IPS-NIHi7 (cell line): ENCODE results near the gene C20orf173.
"Not testable (repeated sequence)": the region's sequence is repeated elsewhere in the genome, so short reads cannot be mapped to it uniquely, and the experiment has no call there.

Source experiments
- DNase-seq: peaks from one replicate; pipeline ENCODE4 v3.0.0; 2012; ENCODE audit warnings: mixed read lengths; ENCODE audit errors: extremely low spot score

The C20orf173 gene

DNA sequence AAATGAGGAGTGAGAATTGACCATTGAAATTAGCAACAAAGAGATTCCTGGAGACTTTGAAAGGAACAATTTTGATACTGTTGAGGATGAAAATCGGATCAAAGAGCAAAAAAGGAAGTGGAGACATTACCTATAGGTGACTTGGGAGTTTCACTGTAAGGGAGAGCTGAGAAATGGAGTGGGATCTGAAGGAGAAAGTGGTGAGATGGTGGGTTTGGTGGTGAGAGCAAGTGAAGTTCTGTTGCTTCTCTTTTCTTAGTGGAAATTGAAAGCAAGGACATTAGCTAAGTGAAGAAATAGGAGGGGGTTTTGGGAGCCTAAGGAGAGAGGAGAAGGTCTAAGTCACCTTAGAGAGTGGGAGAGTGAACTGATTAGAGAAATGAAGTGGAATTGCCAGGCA lies 16.7 kb upstream of the C20orf173 start:
- DNase-seq: no peak

DNA sequence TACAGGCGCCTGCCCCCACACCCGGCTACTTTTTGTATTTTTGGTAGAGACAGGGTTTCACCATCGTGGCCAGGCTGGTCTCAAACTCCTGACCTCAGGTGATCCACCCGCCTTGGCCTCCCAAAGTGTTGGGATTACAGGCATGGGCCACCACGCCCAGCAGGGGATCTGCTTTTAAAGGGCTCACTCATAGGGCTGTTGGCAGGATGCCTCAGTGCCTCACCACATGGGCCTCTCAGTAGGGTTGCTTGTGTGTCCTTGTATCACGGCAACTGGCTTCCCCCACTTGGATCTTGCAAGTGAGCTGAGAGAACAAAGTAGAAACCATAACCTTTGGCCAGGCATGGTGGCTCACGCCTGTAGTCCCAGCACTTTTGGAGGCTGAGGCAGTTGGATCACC lies 15.5 kb upstream of the C20orf173 start:
- DNase-seq: not testable (repeated sequence)

DNA sequence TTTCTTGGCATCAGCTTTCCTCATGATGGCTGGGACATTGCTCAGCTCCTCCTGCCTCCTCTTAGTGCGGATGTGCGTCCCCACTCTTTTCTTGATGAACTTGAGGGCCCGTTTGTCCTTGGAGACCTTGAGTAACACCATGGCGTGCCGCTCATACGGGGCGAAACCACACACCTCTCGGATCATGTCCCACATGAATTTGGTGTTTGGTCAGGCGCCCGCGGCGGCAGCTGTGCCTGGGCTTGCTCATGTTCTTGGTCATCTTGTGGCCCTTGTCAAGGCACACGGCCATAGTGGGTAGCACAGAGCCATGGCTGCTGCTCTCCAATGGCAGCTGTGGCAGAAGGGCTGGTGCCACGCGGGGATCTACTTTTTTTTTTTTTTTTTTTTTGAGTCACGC lies 15.0 kb upstream of the C20orf173 start:
- no peak for DNase-seq

DNA sequence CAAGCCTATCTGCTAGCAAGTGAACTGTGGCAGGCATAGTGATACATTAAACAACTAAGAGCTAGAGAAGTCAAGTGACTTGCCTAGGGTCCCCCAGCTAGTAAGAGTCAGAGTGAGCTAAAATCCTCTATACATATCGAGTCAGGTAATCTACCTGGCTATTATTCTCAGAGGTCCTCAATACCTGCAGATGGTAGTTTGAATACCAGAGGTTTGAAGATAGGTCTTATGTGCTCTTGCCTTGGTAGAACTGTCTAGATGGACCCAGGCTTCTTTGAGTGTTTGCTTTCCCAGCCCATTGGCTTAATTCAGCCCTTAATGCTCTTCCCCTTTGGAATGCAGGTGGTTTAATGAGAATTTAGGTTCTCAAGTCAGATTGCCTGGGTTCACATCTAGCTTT lies 13.5 kb upstream of the C20orf173 start:
- no peak for DNase-seq

DNA sequence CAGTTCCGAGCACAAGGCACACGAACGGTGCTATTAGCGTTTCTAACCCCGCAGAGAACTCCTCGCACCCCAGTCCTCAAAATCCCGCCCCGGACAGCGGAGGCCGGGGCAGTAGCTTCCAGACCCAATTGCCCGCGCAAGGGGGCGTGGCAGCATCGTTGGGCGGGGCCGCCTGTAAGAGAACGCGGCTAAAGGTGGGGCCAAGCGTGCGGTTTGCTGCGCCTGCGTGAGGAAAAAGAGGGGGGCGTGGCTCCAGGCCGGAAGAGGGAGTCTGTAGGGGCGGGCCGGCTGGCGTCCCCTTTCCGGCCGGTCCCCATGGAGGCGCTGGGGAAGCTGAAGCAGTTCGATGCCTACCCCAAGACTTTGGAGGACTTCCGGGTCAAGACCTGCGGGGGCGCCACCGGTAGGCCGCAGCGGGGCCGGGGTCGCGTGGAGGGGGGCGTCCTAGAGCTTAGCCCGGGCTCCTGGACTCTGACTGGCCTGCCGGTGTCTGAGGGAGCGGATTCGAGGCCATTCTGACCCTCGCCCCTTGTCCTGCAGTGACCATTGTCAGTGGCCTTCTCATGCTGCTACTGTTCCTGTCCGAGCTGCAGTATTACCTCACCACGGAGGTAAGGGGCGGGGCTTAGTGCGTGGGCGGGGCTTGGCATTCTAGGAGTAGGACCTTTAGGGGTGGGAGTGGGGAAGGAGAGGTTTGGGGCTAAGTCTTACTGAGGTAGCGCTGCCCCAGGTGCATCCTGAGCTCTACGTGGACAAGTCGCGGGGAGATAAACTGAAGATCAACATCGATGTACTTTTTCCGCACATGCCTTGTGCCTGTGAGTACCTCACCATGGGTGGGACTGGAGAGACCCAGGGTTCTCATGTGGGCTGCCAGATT lies 12.6 kb upstream of the C20orf173 start, which contains the start of gene ERGIC3:
Gene ERGIC3 (plus strand): TSS at position 296 of the 880 bp plus-strand sequence. CDS start 20 bp downstream, at position 316.
- DNase-seq: peak; percentile 97

DNA sequence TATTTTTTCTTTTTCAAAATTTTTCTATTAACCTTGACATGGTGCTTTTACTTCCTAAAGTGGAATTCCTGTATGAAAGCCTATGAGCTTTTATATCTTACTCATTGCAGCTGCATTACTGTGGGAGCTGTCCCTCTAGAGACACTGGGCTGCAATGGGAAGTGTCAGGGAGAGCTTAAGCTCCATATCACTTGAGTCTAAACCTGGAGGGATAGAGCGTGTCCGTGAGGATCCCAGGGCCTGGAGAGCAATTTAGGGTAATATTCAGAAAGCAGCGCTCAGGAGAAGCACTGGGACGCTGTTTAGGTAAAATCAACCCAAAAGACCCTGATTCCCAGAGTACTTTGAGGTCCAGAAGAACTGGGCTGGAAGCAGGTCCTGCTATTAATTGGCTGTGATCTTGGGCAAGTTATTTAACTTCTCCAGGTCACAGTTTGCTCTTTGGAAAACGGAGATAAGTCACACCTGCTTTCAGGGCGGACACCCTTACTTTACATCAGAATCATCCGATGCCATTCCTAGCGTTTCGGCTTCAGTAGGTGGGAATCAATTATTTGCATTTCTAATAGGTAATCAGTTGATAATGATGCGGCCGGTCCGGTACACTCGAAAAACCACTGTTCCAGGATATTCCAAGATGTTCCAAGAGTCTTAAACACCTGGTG lies 11.8 kb upstream of the C20orf173 start:
- no peak for DNase-seq

DNA sequence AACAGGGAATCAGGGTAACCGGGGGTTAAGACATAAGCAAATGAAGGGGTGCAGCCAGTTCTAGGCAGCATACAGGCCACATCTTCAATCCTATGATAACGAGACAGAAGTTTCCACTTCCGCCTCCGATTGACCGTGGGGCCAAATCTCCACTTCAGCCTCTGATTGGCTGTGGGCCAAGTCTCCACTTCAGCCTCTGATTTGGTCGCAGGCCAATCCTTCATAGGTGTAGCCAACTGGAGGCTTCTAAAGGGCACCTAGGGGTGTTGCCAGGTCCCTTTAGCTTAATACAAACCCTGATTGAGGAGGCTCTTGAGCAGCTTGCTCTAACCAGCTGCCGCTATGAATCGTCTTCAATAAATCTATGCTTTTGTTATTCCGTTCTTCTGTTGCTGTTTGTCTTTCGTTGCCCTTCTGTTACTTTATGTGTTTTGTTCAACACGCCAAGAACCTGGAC lies 10.3 kb upstream of the C20orf173 start:
- peak; percentile 70 for DNase-seq

DNA sequence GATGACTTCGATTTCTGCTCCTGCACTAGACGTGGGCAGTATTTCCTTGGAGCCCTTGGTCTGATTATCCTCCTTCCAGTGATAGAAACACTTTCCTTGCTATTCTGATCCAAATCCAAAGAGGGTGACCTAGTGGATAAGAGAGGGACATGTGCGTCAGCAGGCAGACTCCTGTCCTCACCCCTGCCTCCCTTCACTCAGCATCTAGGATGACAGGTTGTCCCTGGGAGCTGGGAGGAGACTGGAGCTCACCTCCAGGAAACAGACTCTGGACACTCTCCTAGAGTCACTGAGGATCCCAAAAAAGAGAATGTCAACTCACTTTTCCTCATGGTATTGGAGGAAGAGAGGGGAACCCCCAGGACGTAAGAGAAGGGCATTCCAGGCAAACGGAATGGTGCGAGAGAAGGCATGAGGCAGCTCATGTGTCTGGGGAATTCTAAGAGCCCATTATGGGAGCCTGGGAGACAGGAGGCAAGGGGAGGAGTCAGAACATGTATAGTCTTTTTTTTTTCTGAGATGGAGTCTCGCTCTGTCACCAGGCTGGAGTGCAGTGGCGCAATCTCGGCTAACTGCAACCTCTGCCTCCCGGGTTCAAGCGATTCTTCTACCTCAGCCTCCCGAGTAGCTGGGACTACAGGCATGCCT lies 2.2 kb downstream of the C20orf173 start:
- DNase-seq: no peak

DNA sequence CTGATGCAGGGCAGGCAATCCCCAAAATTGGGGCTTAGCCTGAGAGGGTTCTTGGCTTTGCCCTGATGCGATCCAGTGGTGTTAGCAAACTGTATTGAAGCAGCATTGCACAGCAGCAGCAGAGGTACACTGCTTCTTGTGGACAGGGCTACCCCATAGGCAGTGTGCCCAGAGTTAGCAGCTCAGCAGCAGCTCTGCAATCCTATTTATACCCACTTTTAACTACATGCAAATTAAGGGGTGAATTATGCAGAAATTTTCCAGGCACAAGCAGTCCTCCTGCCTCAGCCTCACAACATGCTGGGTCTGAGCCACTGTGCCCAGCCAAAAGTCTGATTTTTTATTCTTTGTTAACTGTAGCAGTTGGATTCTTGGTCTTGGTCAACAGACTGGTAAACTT lies 3.8 kb downstream of the C20orf173 start:
- DNase-seq: no peak

DNA sequence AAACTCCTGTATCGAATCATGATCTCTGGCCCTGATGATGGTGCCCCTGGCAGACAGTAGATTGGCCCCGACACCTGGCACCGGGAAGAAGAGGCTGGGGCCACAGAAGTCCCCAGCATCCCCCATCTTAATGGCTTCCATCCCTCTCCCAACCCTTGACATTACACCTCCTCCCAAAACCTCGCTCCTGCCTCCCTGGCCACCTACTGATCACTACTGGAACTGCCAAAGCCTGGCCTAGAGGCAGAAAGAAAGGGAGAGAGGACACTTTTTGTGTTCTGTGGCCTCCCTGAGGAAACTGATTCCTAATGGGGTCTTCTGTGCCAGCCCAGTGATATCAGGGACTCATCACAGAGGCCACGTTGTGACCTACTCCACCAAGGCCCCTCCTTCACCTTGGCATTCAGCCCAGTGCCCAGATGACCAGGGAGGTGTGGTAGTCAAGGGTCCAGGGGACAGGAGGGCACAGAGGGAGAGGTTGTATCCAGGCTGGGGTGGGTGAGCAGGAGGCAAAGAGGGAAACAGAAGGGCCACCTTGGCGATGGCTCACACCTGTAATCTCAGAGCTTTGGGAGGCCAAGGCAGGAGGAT lies 6.1 kb downstream of the C20orf173 start:
- DNase-seq: peak; percentile 82

DNA sequence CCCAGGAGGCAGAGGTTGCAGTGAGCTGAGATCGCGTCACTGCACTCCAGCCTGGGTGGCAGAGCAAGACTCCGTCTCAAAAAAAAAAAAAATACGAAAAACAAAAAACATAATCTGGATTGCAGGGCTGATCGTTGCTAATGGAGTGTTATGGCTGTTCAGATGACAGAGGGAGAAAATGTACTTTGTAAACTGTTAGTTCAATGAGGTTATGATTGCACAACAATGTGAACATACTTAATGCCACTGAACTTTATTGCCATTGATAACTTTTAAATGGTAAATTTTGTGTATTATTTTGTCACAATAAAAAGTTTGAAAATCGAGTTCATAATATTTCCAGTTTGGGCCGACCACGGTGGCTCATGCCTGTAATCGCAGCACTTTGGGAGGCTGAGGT lies 10.5 kb downstream of the C20orf173 start:
- DNase-seq: no peak

DNA sequence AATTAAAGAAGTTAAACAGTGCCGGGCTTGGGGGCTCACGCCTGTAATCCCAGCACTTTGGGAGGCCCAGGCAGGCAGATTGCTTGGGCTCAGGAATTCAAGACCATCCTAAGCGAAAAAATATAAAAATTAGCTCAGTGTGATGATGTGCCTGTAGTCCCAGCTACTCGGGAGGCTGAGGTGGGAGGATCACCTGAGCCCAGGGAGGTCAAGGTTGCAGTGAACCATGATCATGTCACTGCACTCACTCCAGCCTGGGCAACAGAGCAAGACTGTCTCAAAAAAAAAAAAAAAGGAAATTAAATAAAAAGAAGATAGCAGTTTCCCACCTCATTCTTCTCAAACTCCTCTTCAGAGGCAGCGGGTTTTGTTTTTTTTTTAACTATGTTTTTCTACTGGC lies 11.7 kb downstream of the C20orf173 start:
- not testable (repeated sequence) for DNase-seq

DNA sequence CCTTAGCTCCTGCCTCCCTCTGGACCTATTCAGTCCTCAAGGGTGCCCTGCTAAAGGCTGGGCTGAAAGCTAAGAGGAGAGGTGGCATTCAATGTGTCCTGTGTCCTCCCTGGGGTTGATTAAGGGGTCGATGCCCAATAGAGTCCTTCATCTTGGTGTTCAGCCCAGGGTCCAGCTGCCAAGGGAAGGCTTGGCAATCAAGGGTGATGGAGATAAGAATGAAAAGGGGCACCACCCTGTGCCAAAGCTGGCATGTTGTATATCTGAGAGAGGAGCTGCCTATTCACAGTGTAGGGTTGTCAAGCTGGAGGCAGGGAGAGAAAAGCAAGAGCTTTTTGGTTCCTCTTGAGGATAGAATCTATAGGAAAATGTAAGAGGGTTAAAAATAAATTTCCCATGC lies 12.3 kb downstream of the C20orf173 start:
- no peak for DNase-seq

DNA sequence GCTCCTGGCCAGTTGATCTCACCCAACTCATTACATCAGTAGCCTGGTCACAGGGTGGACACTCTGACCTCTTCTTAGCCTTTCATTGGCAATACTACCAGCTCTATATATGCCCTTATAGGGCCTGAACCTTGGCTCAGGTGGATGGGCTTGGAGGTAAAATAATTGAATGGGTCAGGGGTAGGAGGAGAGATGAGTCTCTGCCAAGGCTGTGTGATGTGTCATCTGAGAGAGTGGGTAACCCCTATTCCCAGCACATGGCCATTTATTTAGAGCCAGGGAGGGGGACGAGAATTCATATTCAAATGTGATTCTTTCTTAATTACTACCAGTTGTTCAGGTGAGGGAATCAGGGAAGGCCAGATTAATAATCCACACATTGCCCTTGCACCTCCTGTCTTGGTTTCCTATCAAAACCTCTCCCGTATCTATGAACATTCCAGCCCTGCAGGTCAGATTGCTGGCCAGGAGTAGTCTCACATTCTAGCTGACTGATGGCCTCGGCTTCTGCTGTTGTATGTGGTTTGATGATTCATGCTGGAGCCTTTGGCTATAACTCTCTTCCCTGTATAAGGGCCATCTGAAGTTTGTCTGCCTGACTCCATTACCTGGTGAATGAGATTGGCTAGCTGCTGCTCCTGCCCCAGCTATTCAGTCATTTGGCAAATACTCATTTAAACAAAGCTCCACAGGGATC lies 13.4 kb downstream of the C20orf173 start:
- DNase-seq: no peak

DNA sequence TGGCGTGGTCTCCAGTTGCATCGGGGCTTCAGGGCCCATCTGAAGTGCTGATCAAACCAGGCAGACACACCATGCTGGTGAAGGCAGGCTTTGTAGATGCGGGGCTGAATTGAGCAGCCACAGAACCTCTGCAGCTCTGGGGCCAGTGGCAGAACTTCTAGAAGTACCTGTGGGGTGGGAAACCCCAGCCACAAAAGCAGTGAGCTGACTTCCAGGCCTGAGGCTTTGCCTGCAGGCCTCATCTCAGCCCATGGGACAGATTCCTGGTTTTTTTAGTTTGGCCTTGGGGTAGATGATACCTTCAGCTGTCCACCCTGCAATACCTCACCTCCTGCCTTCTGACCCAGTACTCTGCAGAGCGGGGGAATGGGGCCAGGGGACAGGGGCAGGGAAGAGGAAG lies 14.1 kb downstream of the C20orf173 start:
- no peak for DNase-seq

DNA sequence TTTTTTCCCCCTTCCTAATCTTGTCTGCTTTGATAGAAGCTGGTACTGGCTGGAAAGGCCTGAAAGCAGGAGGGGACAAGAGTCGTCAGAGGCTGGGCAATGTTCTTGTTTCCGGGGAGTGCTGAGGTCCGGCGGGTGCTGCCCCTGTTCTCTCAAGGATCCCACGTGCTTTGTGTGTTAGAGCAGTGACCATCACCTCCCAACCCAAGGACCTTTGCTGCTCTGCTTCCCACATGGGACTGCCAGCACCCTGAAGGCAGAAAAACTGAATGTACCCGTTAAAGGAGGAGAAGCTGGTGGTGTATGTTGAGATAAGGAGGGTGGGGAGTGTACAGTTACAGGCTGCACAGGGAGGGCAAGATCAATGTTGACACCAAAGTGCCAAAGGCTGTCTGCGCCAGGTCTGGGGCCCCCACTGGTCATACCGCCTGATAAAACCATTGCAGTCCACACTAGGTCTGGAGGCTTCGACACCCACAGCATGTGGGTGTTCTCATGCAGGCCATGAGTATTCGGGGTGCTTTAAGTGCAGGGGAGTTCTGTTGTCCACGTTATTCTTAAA lies 15.0 kb downstream of the C20orf173 start:
- DNase-seq: no peak

DNA sequence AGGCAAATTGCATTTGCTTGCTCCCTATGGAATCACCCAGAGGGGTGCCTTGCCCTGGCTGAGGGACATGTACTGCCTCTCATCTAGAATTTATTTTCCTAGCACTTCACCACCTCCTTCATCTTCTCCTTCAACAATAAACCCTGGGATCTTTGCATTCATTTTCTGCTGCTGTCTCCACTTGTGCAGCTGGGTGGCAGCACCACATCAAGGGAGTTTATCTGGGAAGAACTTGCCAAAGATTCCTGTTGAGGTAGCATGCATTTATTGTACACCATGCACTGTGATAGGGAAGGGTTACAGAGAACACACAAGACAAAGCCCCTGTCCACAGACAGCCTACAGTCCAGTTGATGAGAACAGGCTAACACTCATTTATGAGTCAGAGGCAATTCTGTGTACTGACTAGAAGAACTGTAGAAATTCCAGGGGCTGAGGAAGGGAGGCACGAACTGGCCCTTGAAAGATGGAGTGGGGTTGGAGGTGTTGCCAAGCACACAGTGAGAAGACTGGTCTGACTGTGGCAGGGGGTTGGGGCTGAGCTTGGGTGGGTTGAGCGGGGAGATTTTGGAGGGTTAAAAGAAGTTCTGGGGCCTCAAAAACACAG lies 17.5 kb downstream of the C20orf173 start:
- DNase-seq: peak; percentile 46

DNA sequence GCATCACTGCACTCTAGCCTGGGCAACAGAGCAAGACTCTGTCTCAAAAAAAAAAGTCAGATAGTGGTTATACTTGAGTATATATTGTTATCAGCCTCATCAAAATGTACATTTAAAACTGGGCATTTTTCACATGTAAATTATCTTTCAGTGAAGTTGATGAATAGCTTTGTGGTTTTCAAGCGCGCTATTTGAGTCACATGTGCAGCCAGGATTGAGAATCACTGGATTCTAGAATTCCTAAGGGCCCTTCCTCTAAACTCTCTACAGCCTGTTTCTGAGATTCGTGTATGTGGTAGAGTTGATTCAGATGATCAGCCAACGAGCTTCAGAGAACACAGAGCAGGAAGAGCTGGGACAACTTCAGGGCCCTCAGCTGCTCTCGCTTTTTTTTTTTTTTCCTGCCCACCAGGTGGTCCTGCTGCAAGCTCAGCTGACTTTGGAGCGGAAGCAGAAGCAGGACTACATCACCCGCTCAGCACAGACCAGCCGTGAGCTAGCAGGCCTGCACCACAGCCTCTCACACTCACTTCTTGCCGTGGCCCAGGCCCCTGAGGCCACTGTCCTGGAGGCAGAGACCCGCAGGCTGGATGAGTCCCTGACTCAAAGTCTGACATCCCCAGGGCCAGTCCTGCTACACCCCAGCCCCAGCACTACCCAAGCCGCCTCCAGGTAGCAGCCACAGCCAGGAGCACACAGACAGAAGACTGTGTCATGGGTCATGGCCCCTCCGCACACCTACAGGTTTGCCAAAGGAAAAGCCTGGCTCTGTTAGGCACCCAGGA lies 18.3 kb downstream of the C20orf173 start:
- no peak for DNase-seq

DNA sequence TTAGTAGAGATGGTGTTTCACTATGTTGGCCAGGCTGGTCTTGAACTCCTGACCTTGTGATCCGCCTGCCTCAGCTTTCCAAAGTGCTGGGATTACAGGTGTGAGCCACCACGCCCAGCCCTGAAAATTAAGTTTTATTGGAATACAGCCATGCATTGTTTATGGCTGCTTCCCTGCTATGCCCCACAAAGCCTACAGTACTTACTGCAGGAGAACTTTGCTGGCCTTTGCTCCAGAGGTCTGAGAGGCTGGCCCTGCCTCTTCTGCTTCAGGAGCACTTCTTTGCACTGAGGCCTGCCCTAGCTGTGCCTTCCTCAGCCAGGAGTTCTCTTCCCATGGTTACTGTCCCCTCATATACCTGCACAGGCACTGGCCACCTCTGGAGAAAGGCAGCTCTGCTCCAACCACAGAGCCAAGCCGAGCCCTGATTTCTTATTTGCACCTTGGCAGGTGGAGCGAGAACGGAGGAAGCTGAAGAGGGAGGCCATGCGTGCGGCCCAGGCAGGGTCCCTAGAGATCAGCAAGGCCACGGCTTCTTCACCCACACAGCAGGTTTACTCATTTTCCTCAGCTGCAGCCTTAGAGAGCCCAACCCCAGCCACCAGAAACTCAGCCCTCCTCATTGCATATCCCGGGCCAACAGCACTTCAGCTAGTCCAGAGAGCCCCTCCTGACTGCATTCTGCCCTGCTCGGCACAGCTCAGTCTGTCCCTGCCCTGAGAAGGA lies 20.8 kb downstream of the C20orf173 start:
- no peak for DNase-seq
